CD14-positive monocyte (primary cell): ENCODE data around the gene CKS1B. TPM values are rescaled to one million over a fixed set of nuclear protein-coding genes. Genes with fewer than 3 reads are reported as not detected.
A peak's percentile ranks its signal among the peaks of the same experiment; 100 is the strongest.

Experiments used
- DNase-seq, 3 donors: peaks; one replicate each; pipeline ENCODE4 v3.0.0-alpha.2; 2011 to 2022
- H2AFZ ChIP-seq: 2 replicates; pipeline ENCODE4 v1.6.0; 2012; ENCODE audit warnings: mild to moderate bottlenecking, low read depth, low read length, inconsistent platforms; ENCODE audit not compliant: insufficient read depth, poor library complexity, severe bottlenecking
- H3K27ac ChIP-seq, 2 donors: 1 replicate in 1 of 2; 2 replicates in 1 of 2; pipeline ENCODE4 v1.5.1; 2012 to 2013; ENCODE audit warnings: low read length in 2 of 2, control low read depth in 1 of 2, inconsistent platforms in 1 of 2, low read depth in 1 of 2, mild to moderate bottlenecking in 1 of 2
- H3K27me3 ChIP-seq, 2 donors: one replicate each; pipeline versions ENCODE4 v1.6.0 to v1.6.1; 2011 to 2013; ENCODE audit warnings: low read length in 2 of 2; ENCODE audit not compliant: control insufficient read depth in 2 of 2, insufficient read depth in 2 of 2
- H3K36me3 ChIP-seq, 2 donors: replicated peaks in 1 of 2; 1 replicate in 1 of 2; 2 replicates in 1 of 2; pipeline versions ENCODE4 v1.5.1 to v1.6.1; 2012 to 2013; ENCODE audit warnings: low read length in 2 of 2, control low read depth in 1 of 2, inconsistent platforms in 1 of 2, mild to moderate bottlenecking in 1 of 2; ENCODE audit not compliant: insufficient read depth in 2 of 2, control insufficient read depth in 1 of 2
- H3K4me1 ChIP-seq, 2 donors: 1 replicate in 1 of 2; 2 replicates in 1 of 2; pipeline versions ENCODE4 v1.5.1 to v1.6.1; 2012 to 2013; ENCODE audit warnings: low read length in 2 of 2, control low read depth in 1 of 2, inconsistent platforms in 1 of 2, mild to moderate bottlenecking in 1 of 2, moderate library complexity in 1 of 2; ENCODE audit not compliant: insufficient read depth in 2 of 2, control insufficient read depth in 1 of 2
- H3K4me2 ChIP-seq: replicated peaks from 2 replicates; pipeline ENCODE3; 2012; ENCODE audit warnings: low read length, moderate library complexity, mild to moderate bottlenecking; ENCODE audit not compliant: poor library complexity, severe bottlenecking; ENCODE audit errors: extremely low read depth
- H3K4me3 ChIP-seq, 3 experiments: fragments of 200-600 bp in 1 of 3; sonication (generic) in 1 of 3; replicated peaks in 1 of 3; 1 replicate in 2 of 3; 2 replicates in 1 of 3; pipeline ENCODE4 v1.5.1; 2011 to 2013; ENCODE audit warnings: low read length in 3 of 3, mild to moderate bottlenecking in 3 of 3, control low read depth in 2 of 3, low read depth in 2 of 3, inconsistent platforms in 1 of 3, moderate library complexity in 1 of 3
- H3K79me2 ChIP-seq: 2 replicates; pipeline ENCODE4 v1.6.0; 2012; ENCODE audit warnings: mild to moderate bottlenecking, control low read depth, inconsistent platforms, low read length, moderate library complexity; ENCODE audit not compliant: insufficient read depth
- H3K9ac ChIP-seq: 2 replicates; pipeline ENCODE4 v1.6.0; 2017; ENCODE audit warnings: low read length, mild to moderate bottlenecking; ENCODE audit not compliant: insufficient read depth, poor library complexity, severe bottlenecking
- H3K9me3 ChIP-seq, 2 donors: replicated peaks in 1 of 2; 1 replicate in 1 of 2; 2 replicates in 1 of 2; pipeline versions ENCODE4 v1.5.1 to v1.6.1; 2012 to 2013; ENCODE audit warnings: low read length in 2 of 2, control low read depth in 1 of 2; ENCODE audit not compliant: control insufficient read depth in 1 of 2, insufficient read depth in 1 of 2
- H4K20me1 ChIP-seq: 2 replicates; pipeline ENCODE4 v1.6.0; 2012; ENCODE audit warnings: mild to moderate bottlenecking, low read length, control low read depth, moderate library complexity; ENCODE audit not compliant: insufficient read depth
- H3K27ac Mint-ChIP-seq, 7 donors: one replicate each; pipeline ENCODE4 v1.8.0; 2020; ENCODE audit warnings: mild to moderate bottlenecking in 7 of 7, mixed read lengths in 7 of 7, moderate library complexity in 6 of 7, inconsistent platforms in 2 of 7
- H3K27me3 Mint-ChIP-seq, 3 donors: one replicate each; pipeline ENCODE4 v1.8.0; 2021 to 2022; ENCODE audit warnings: low read depth in 3 of 3, mild to moderate bottlenecking in 3 of 3, mixed read lengths in 3 of 3, moderate library complexity in 3 of 3, inconsistent platforms in 1 of 3
- H3K36me3 Mint-ChIP-seq, 2 donors: one replicate each; pipeline ENCODE4 v1.8.0; 2020; ENCODE audit warnings: mixed read lengths in 2 of 2, inconsistent platforms in 1 of 2, mild to moderate bottlenecking in 1 of 2
- H3K4me1 Mint-ChIP-seq: one replicate; pipeline ENCODE4 v1.8.0; 2020; ENCODE audit warnings: mild to moderate bottlenecking, mixed read lengths
- H3K4me3 Mint-ChIP-seq, 2 donors: one replicate each; pipeline ENCODE4 v1.8.0; 2020; ENCODE audit warnings: mild to moderate bottlenecking in 2 of 2, mixed read lengths in 2 of 2, moderate library complexity in 1 of 2
- H3K9me3 Mint-ChIP-seq, 7 donors: one replicate each; pipeline ENCODE4 v1.8.0; 2020 to 2022; ENCODE audit warnings: mixed read lengths in 7 of 7, mild to moderate bottlenecking in 6 of 7, moderate library complexity in 6 of 7, inconsistent platforms in 2 of 7
- WGBS: methylation state at CpG from one replicate; pipeline ENCODE4 v1.1.5; 2013; ENCODE audit warnings: missing lambda C conversion rate; ENCODE audit not compliant: insufficient coverage; 5-methylcytosine and 5-hydroxymethylcytosine counted together
- intact Hi-C, 2 donors: fragments of 100-400 bp; cut with micrococcal nuclease; formaldehyde crosslinking; loops; one replicate each; pipeline versions ENCODE4 v1.15.0 to v1.15.1; 2023
- polyA plus RNA-seq, 3 donors: library from polyadenylated mRNA; depleted of rRNA in 1 of 3; unstranded in 2 of 3; stranded (reverse) in 1 of 3; fragments of 300-500 nt in 2 of 3; fragments of >200 nt in 1 of 3; fragmentation: Illumina TruSeq in 2 of 3; gene quantifications; 1 replicate in 2 of 3; 2 replicates in 1 of 3; pipeline ENCODE4 v1.2.3, GENCODE V29; 2012 to 2021
- TF ChIP-seq, protein P1 (sequence below): fragments of 200-600 bp; IDR thresholded peaks from one replicate; pipeline ENCODE4 v1.8.0; 2022; ENCODE audit warnings: antibody characterized with exemption, mild to moderate bottlenecking

CKS1B gene
- polyA plus RNA-seq, 3 donors, result 9.4 to 22.6 (median 18.0) TPM

DNA sequence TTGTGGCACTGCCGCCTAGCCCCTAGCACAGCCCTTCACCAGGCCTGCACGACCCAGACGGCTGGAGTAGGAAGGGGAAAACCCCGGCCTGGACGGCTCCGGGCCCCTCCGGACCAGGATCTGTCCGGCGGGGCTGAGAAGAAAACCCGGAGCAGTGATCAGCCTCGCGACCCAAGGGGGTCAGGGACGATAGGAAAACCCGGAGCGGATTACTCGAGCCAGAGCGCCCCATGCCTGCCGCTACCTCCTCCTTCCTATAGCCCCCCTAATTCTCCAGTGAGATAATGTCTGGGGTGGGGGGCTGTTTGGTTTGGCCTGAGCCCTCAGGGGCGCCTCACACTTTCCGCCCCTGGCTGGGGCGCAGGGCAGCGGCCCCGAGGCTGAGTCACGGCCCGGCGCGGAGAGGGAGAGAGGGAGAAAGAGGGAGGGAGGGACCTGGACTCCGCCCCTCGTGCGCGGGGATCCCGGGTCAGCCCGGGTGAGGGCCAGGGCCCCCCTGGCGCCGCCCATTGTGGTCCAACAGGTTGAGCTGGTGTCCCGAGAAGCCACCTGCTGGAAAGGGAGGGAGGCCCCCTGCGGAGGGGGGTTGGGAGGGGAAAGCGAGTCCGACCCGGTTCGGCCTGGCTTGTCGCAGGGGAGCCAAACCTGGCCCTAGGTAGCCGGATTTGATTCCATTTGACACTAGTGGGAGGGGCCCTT is 26.4 kb downstream of the CKS1B start:
- no peaks in the 10 kb centered on the region for H3K36me3 ChIP-seq
- intact Hi-C loops, result loop anchor here (2.0 to 5.0 kb wide), 4 partner anchors 16 to 61 kb away; partner anchors contain the start of genes PYGO2 (in 2 of the 2), ADAM15 (in 1 of the 2) and EFNA4 (in 1 of the 2)
- Mint-ChIP-seq H3K36me3 (peaks cover 0 to 3% of the 10 kb centered on the region in 2 donors), H3K9me3 (no peaks in the 10 kb centered on the region), H3K4me1 (peaks cover 53% of the 10 kb centered on the region), H3K27me3 (peaks cover 0 to 4% (median 0%) of the 10 kb centered on the region in 3 donors), H3K4me3 (peak overlapping the region; percentile 87 to 96), H3K27ac (peak overlapping the region; percentile 90 to 96 (median 94))
- peak overlapping the region; percentile 81 for H3K9ac ChIP-seq
- 0% methylated on average over 28 of the region's 43 CpGs for WGBS
- peaks cover 12% of the 10 kb centered on the region for H4K20me1 ChIP-seq
- DNase-seq, result peak; percentile 67 to 76 (median 75)
- H3K9me3 ChIP-seq, result no peaks in the 10 kb centered on the region
- peak overlapping the region; percentile 67 to 98 (median 77) for H3K4me3 ChIP-seq
- no peaks in the 10 kb centered on the region for H3K27me3 ChIP-seq
- H3K4me2 ChIP-seq, result peak overlapping the region; percentile 90
- H3K79me2 ChIP-seq, result peaks cover 61% of the 10 kb centered on the region
- TF ChIP-seq, protein P1, sequence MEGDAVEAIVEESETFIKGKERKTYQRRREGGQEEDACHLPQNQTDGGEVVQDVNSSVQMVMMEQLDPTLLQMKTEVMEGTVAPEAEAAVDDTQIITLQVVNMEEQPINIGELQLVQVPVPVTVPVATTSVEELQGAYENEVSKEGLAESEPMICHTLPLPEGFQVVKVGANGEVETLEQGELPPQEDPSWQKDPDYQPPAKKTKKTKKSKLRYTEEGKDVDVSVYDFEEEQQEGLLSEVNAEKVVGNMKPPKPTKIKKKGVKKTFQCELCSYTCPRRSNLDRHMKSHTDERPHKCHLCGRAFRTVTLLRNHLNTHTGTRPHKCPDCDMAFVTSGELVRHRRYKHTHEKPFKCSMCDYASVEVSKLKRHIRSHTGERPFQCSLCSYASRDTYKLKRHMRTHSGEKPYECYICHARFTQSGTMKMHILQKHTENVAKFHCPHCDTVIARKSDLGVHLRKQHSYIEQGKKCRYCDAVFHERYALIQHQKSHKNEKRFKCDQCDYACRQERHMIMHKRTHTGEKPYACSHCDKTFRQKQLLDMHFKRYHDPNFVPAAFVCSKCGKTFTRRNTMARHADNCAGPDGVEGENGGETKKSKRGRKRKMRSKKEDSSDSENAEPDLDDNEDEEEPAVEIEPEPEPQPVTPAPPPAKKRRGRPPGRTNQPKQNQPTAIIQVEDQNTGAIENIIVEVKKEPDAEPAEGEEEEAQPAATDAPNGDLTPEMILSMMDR, result no peak
- H3K27ac ChIP-seq, result peak overlapping the region; percentile 87 to 95
- H3K4me1 ChIP-seq, result peaks cover 61 to 71% of the 10 kb centered on the region in 2 donors
- peak overlapping the region; percentile 55 for H2AFZ ChIP-seq

DNA sequence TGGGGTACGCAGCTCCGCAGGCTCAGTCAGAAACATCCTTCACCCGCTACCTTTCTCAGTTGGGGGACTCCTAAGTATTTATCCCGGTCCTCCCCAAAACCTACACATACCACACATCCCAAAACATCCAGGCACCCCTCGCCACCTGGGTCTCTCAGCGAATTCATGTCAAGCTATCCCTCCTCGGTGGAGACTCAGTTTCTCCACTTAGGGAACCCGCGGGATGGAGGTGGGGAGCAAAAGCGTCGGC is 26.9 kb downstream of the CKS1B start:
- Histone ChIP-seq H3K4me1 (peaks cover 61 to 71% of the 10 kb centered on the region in 2 donors), H3K9me3 (no peaks in the 10 kb centered on the region), H3K79me2 (peaks cover 65% of the 10 kb centered on the region), H4K20me1 (peaks cover 13% of the 10 kb centered on the region), H2AFZ (peak overlapping the region; percentile 55), H3K4me3 (peak overlapping the region; percentile 67 to 98 (median 77)), H3K27me3 (no peaks in the 10 kb centered on the region), H3K4me2 (peak overlapping the region; percentile 90), H3K36me3 (no peaks in the 10 kb centered on the region), H3K27ac (peak overlapping the region; percentile 87 to 95), H3K9ac (peak overlapping the region; percentile 81)
- intact Hi-C loops, result loop anchor here (2.0 to 5.0 kb wide), 4 partner anchors 15 to 61 kb away; partner anchors contain the start of genes PYGO2 (in 2 of the 2), ADAM15 (in 1 of the 2) and EFNA4 (in 1 of the 2)
- peaks cover 0 to 4% (median 0%) of the 10 kb centered on the region in 3 donors for H3K27me3 Mint-ChIP-seq
- H3K27ac Mint-ChIP-seq, result peak overlapping the region; percentile 90 to 96 (median 94)
- peak overlapping the region; percentile 87 to 96 for H3K4me3 Mint-ChIP-seq
- WGBS, result 0% methylated on average over 8 of the region's 11 CpGs
- peaks cover 2 to 6% of the 10 kb centered on the region in 2 donors for H3K36me3 Mint-ChIP-seq
- TF ChIP-seq, protein P1, result no peak
- no peaks in the 10 kb centered on the region for H3K9me3 Mint-ChIP-seq
- H3K4me1 Mint-ChIP-seq, result peaks cover 53% of the 10 kb centered on the region
- no peak for DNase-seq
